Neutrophil (primary cell): Measurements from ENCODE around the gene NOL3.

ENCODE experiments used
- H3K27ac ChIP-seq: fragments of 200-600 bp; sonication (generic); 2 replicates; pipeline ENCODE4 v1.5.1; 2016; ENCODE audit warnings: mild to moderate bottlenecking, moderate library complexity
- H3K27me3 ChIP-seq: fragments of 200-600 bp; sonication (generic); 2 replicates; pipeline ENCODE4 v1.6.0; 2016; ENCODE audit warnings: mild to moderate bottlenecking
- H3K36me3 ChIP-seq: fragments of 200-600 bp; sonication (generic); 2 replicates; pipeline ENCODE4 v1.5.1; 2017
- H3K4me1 ChIP-seq, 2 experiments: fragments of 200-600 bp in 1 of 2; sonication (generic) in 1 of 2; 1 replicate in 1 of 2; 2 replicates in 1 of 2; pipeline versions ENCODE4 v1.5.1 to v1.6.1; 2013 to 2016; ENCODE audit warnings: low read depth in 1 of 2, low read length in 1 of 2, mild to moderate bottlenecking in 1 of 2, moderate library complexity in 1 of 2; ENCODE audit not compliant: control insufficient read depth in 1 of 2, insufficient read depth in 1 of 2
- H3K4me3 ChIP-seq, 2 experiments: fragments of 200-600 bp in 1 of 2; sonication (generic) in 1 of 2; 1 replicate in 1 of 2; 2 replicates in 1 of 2; pipeline ENCODE4 v1.5.1; 2013 to 2016; ENCODE audit warnings: low read depth in 1 of 2, low read length in 1 of 2, mild to moderate bottlenecking in 1 of 2, moderate library complexity in 1 of 2
- H3K9me3 ChIP-seq: fragments of 200-600 bp; sonication (generic); 2 replicates; pipeline ENCODE4 v1.5.1; 2016
- TF ChIP-seq, protein P1 (sequence below): fragments of 200-600 bp; sonication (generic); IDR thresholded peaks from 2 replicates; pipeline ENCODE4 v1.5.1; 2016; ENCODE audit warnings: antibody characterized with exemption

NOL3 gene

DNA sequence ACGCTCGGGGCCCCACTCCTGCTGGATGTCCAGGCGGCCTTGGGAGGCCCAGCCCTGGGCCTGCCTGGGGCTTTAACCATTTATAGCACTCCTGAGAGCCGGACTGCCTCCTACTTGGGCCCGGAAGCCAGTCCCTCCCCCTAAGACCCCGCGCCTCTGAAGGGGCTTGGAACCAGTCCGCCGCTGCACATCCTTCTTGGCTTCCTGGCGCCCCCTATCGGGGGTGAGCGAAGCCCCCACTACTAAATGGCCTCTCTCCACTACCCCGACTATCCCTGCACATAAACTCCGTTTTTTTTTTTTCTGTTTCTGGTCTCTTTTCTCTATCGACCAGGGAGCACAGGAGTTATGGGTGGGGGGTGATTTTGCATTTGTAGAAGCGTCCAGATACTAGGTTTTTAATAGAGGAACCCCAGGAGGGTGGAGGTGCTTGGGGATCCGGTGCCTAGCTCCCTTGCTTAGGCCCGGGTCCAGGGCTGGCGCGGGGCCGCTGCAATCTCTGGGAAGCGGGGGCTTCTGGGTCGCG is 633 bp upstream of the NOL3 start:
- H3K36me3 ChIP-seq: no peaks in the 10 kb centered on the region
- H3K27me3 ChIP-seq: peaks cover 100% of the 10 kb centered on the region
- H3K27ac ChIP-seq: no peak overlapping the region
- no peaks in the 10 kb centered on the region for H3K9me3 ChIP-seq
- TF ChIP-seq, protein P1, sequence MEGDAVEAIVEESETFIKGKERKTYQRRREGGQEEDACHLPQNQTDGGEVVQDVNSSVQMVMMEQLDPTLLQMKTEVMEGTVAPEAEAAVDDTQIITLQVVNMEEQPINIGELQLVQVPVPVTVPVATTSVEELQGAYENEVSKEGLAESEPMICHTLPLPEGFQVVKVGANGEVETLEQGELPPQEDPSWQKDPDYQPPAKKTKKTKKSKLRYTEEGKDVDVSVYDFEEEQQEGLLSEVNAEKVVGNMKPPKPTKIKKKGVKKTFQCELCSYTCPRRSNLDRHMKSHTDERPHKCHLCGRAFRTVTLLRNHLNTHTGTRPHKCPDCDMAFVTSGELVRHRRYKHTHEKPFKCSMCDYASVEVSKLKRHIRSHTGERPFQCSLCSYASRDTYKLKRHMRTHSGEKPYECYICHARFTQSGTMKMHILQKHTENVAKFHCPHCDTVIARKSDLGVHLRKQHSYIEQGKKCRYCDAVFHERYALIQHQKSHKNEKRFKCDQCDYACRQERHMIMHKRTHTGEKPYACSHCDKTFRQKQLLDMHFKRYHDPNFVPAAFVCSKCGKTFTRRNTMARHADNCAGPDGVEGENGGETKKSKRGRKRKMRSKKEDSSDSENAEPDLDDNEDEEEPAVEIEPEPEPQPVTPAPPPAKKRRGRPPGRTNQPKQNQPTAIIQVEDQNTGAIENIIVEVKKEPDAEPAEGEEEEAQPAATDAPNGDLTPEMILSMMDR: peak; percentile 8
- peak overlapping the region; percentile 40 to 44 for H3K4me3 ChIP-seq
- H3K4me1 ChIP-seq: peaks cover 33 to 42% of the 10 kb centered on the region in 2 experiments

DNA sequence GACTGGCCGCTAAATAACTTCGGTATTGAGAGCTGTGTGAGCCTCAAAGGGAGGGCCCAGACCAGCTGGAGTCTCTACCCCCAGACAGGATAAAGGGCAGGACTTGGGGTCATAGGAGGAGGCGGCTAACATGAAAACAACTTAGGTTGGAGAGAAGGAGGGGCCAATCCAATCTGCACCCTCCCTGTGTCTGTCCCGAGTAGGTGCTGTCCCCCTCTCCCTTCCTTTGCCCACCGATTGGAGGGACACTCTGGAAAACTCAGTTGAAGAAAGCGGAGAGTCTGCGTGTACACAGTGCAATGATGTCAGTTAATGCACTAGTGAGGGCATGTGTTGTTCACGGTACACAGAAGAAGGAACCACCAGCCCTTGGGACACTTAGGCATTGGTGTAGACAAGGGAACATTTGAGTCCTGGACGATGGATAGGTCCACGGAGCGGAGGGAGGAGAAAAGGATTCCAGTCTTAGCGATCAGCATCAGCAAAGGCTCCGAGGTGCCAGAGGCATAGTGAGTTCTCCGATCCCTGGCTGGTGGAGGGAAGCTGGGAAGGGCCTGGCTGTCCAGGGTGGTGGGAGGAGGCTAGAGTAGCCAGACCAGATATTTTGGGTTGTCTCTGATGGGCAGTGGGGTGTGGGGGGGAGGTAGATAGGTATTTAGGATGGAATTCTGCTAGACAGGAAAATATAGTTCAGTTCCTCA is 761 bp downstream of the NOL3 start:
- H3K9me3 ChIP-seq: no peaks in the 10 kb centered on the region
- H3K36me3 ChIP-seq: no peaks in the 10 kb centered on the region
- TF ChIP-seq, protein P1: no peak
- H3K4me3 ChIP-seq: peak overlapping the region; percentile 31 to 44
- peaks cover 29% of the 10 kb centered on the region in 2 experiments for H3K4me1 ChIP-seq
- H3K27me3 ChIP-seq: peaks cover 100% of the 10 kb centered on the region
- no peak overlapping the region for H3K27ac ChIP-seq

DNA sequence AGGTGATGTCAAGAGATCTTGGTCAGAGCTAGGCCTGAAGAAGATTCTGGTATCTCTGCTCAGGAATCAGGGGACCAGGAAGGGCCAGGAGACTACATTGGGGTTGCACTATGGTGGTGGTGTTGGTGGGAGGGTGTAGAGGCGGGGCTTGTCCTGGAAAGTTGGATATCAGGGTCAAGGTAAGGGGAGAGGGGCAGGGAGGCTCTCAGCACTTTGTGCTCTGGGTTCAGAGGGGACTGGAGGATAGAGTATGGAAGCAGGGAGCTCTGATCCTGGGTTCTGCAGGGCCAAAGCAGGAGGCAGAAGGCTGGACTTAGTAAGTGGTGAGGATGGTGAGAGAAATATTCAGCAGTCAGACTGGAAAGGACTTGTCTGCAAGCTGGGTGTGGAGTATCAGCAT is 3.0 kb downstream of the NOL3 start:
- Histone ChIP-seq H3K27ac (no peak overlapping the region), H3K4me3 (peak overlapping the region in 1 of 2 experiments; percentile 60), H3K36me3 (no peaks in the 10 kb centered on the region), H3K4me1 (peaks cover 32 to 33% of the 10 kb centered on the region in 2 experiments), H3K27me3 (peaks cover 100% of the 10 kb centered on the region), H3K9me3 (no peaks in the 10 kb centered on the region)
- TF ChIP-seq, protein P1: no peak

DNA sequence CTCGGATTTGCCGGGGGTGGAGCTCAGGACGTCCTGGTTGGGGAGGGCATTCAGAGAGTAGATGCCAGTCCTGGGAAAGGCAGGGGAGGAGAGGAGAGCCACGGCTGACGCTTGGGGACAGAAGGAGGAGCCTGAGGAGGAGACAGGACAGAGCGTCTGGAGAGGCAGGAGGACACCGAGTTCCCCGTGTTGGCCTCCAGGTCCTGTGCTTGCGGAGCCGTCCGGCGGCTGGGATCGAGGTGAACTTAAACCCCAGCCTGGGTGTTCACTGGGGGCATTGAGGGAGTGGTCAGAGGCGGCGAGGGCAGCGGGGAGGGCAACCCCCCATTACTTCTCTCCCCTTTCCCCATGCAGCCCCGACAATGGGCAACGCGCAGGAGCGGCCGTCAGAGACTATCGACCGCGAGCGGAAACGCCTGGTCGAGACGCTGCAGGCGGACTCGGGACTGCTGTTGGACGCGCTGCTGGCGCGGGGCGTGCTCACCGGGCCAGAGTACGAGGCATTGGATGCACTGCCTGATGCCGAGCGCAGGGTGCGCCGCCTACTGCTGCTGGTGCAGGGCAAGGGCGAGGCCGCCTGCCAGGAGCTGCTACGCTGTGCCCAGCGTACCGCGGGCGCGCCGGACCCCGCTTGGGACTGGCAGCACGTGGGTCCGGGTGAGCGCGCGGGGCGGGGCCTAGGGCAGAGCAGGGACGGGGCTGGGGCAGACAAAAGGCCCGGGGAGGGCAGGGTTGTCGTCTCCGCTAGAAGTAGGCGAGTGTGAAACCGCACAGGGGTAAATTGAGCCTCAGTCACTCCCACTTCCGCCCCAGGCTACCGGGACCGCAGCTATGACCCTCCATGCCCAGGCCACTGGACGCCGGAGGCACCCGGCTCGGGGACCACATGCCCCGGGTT is 3.7 kb downstream of the NOL3 start:
- H3K4me1 ChIP-seq: peaks cover 33 to 38% of the 10 kb centered on the region in 2 experiments
- peaks cover 100% of the 10 kb centered on the region for H3K27me3 ChIP-seq
- H3K36me3 ChIP-seq: no peaks in the 10 kb centered on the region
- H3K9me3 ChIP-seq: no peaks in the 10 kb centered on the region
- TF ChIP-seq, protein P1: no peak
- H3K4me3 ChIP-seq: peak overlapping the region; percentile 20 to 60
- no peak overlapping the region for H3K27ac ChIP-seq

DNA sequence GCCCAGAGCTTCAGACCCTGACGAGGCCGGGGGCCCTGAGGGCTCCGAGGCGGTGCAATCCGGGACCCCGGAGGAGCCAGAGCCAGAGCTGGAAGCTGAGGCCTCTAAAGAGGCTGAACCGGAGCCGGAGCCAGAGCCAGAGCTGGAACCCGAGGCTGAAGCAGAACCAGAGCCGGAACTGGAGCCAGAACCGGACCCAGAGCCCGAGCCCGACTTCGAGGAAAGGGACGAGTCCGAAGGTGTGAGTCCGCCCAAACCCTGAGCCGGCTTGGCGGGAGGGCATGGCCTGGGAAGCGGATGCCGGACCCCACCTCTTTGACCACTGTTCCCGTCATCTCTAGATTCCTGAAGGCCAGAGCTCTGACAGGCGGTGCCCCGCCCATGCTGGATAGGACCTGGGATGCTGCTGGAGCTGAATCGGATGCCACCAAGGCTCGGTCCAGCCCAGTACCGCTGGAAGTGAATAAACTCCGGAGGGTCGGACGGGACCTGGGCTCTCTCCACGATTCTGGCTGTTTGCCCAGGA is 4.4 kb downstream of the NOL3 start:
- Histone ChIP-seq H3K4me3 (peak overlapping the region; percentile 20 to 60), H3K4me1 (peaks cover 32 to 38% of the 10 kb centered on the region in 2 experiments), H3K27me3 (peaks cover 100% of the 10 kb centered on the region), H3K36me3 (no peaks in the 10 kb centered on the region), H3K27ac (no peak overlapping the region), H3K9me3 (no peaks in the 10 kb centered on the region)
- TF ChIP-seq, protein P1: no peak
